CD4-positive, alpha-beta T cell treated with Interferon gamma for 1 hour (primary cell): ENCODE measurements around the gene PRKAR2B.

ENCODE experiments used
- DNase-seq: peaks from one replicate; pipeline ENCODE4 v3.0.0-alpha.2; 2020

PRKAR2B gene

DNA sequence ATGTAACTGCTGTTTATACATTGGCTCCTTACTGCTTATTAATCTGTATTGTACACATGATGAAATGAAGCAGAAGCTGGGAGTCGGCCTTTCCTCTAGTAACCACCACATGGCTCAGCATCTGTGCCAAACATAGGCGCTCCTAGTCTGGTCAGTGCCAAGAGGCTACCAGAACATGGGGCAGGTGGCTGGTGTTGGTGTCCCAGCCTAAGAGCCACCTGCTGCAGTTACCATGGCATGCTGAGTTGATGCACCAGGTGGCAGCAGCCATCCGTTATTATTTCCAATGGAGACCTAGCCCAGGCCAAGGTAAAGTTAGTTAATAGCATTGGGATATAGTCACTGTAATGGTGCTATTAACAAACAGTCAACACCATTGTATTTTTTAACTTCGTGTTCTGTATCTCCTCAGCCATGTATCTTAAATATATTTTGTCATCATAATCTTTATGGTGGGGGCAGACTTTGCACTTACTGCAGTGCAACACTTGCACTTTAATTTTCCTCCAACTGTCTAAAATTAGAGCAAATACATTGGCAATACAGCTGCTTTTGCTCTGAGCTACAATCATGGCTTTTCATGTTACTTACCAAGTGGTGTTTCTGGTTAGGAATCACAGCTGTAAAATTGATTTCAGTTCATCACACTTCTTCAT, 157.4 kb downstream of the PRKAR2B start:
- DNase-seq, result no peak

DNA sequence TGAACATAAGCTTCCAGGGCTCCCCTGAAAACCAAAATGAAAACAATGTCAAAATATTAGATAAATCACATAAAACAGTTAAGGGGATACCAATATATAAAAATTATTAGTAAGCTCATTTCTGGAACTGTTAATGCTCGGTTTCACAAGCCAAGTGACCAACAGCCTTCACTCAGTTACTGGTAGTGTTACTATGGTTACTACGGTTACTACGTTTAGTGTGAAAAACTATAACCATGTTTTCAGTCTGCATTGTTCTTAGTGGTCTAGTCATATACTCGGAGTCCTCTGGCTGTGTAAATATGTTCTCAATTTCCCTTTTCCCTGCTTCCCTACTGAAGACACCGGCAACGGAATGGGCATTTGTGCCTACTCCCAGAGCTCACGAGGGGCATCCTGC, 159.1 kb downstream of the PRKAR2B start:
- DNase-seq, result no peak

DNA sequence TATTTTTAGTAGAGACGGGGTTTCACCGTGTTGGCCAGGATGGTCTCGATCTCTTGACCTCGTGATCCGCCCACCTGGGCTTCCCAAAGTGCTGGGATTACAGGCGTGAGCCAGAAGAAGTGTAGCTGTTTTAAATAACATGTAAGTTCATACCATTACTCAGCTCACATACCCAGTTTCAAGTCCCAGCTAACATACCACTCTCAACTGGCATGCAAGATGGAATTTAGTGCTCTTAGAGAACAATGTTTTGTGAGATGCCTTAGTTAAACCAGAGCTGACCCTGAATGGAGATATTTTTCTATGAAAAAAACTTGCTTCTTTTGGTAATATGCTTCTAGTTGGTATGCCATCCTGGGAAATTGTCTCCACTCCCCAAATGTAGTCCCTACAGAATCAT, 161.6 kb downstream of the PRKAR2B start:
- DNase-seq, result no peak

DNA sequence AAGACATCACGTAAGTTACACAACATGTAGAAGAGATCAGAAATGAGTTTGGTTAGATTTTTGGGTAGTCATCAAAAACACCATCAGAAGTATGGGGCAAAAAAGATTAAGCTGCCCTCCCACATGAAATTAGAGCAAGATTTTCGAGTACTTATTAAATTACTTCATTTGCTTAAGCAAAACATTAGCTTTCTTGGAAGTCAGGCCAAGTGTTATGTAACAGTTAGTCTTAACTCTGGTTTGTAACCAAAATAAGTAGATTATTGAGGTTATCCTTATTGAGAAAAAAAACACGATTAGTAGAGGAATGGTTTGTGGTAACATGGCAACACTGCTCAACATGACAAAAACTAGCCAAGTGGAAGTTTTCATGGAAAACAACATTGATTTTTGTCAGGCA, 162.2 kb downstream of the PRKAR2B start:
- no peak for DNase-seq

DNA sequence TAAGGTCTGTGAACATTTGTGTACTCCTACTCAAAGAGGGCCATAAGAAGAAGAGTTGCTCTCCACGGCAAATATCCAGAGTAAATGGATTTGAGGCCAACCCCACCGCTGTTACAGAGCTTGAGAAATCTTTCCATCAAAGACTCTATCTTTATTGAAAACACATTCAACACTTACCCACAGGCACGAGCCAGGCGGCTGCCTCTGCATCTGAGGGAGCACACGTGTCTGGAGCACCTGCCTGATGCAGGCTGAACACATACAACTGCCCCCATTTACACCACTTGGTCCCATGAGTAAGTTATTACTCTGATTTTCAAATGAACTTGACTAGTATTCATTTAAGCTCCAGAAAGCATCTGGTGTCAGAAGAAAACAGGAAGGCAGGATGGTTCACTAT, 163.0 kb downstream of the PRKAR2B start:
- no peak for DNase-seq

DNA sequence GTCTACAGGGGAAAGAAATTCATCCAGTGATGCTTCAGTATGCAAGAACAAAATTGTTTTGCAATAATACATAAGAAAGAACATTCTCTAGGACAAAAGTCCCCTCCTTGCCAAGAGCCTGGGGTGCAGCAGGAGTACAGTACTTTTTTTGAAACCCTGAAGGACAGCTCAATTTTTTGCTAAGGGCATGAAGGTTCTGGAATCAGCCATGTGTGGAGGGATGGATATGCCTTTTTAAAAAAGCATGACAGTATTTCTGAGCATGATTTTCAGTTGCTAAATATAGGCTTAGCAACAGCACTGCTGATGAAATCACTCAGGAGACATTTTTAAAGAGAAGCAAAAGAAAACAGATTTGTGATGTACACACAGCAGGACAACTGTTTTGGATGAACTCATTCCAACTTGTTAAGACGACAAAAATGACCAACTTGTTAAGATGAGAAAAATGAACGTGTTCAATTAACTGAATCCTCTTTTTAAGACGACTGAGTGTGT, 163.6 kb downstream of the PRKAR2B start:
- no peak for DNase-seq

DNA sequence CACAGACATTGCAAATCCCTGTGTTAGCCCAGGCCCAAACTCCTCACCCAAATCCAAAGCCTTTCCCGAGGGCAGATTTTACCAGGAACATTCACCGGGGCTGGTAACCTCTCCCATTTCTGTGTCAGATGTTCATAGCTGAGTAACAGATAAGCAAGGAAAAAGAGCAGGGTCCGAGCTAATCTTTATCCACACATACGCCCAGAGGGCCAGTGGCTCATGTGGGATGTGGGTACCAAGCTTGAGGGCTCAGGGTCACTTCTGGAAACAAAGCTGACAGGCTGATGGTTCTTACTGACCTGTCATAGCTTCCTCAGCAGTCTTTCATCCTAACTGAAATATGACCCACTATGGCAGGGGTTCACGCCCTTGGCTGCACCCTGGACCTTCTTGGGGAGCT, 164.1 kb downstream of the PRKAR2B start:
- DNase-seq, result no peak

DNA sequence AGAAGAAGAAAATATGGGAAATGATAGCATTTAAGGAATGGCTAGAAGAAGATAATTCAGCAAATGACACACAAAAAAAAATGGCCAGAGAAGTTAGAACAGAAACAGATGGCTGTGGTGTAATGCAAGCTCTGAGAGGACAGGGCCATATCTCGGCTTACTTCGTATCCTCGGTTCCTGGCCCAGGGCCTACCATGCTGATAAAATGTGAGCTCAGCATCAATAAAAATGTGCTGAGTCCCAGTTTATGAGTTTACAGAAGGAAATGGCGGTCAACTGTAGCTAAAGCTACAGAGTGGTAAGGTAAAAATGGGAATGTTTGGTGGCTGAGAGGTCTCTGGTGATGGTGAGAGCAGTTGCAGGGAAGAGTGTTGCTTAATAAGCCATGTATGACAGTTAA, 165.1 kb downstream of the PRKAR2B start:
- no peak for DNase-seq

DNA sequence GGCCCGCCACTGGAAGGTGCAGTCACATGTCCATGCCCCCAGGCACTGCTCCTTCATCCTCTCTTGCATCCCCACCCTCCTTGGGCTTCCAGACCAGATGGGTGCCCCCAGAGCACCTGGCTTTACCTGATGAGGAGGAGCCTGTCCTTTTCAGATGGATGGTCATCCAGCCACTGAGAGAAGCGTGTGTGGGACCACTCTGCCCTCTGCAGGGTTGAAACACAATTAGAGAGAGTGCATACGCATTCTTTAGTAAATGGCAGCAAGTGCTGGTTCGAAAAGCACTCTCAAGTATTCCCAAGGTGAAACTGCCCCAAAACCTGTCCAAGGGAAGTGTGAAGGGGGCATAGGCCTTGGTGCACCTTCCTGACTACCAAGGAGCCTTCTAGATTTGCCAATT, 165.9 kb downstream of the PRKAR2B start:
- no peak for DNase-seq
